ENCODE results near the gene BBS12. TPM values are rescaled to one million over a fixed set of nuclear protein-coding genes. Genes with fewer than 3 reads are reported as not detected.

The BBS12 gene
- total RNA-seq, 4 donors from 2014 or later, result 3.2 to 5.7 (median 3.7) TPM

DNA sequence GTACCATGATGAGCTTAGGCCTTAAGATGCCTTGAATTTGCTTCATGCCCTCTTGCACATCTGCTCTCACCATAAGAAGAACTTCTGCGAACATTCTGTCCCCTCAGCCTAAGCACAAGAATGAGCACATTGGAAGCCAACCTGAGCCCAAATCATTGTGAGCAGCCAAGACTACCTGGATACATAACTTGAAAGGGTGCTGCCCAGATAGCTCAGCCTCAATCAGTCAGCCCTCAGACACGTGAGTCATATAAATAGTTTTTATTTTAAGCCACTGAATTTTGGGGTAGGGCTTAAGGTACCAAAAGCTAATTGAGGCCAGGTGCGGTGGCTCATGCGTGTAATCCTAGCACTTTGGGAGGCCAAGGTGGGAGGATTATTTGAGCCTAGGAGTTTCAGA is 27.5 kb upstream of the BBS12 start:
- DNase-seq (ENCODE audit: low spot score) (no peak), ATAC-seq (ENCODE audit: low FRiP score) (no peak)
- no peak for TF ChIP-seq CTCF (IDR thresholded peaks at IDR 0.05)

- no peak for TF ChIP-seq CTCF (IDR thresholded peaks at IDR 0.05)
- ATAC-seq (ENCODE audit: low FRiP score), result no peak
- no peak for DNase-seq (ENCODE audit: low spot score)
Measured at GRCh38 chr4:122705547-122706117, 26.9 kb upstream of the BBS12 start.

DNA sequence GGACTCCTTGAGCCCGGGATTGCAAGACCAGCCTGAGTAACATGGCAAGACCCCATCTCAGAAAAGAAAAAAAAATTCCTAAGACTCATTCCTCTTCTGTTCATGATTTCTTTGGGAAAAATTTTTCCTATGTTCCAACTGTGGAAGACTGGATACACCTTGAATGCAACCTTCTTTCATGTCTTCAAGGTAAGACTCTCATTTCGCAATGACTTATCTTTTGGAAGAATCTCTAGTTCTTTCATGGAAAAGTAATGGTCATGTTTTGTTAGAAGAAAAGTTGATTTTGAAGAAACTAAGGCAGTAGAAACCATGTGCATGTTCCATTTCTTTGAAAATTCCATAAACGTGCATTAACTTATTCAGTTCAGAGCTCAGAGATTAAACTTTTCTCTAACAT is 26.0 kb upstream of the BBS12 start:
- no peak for TF ChIP-seq CTCF (IDR thresholded peaks at IDR 0.05)
- DNase-seq (ENCODE audit: low spot score) (no peak), ATAC-seq (ENCODE audit: low FRiP score) (no peak)

DNA sequence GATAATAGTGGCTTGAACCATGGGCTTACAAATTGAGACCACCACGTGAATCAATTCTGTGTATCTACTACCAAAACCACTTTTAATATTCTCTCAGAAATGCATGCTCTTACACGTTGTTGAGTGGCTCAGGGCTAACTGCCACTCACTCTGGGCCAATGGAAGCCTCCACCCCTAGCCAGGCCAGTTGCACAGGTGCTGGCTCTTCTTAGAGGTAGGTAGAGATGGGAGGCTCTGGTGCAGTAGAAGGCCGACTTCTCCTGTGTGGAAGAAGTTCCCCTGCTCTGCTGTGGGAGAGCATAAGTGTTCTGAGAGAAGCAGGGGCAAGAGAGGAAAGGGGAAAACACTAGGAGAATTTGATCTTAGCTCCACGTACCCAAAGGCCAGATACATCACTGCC is 25.0 kb upstream of the BBS12 start:
- TF ChIP-seq CTCF (IDR thresholded peaks at IDR 0.05), result no peak
- no peak for DNase-seq (ENCODE audit: low spot score)
- no peak for ATAC-seq (ENCODE audit: low FRiP score)

DNA sequence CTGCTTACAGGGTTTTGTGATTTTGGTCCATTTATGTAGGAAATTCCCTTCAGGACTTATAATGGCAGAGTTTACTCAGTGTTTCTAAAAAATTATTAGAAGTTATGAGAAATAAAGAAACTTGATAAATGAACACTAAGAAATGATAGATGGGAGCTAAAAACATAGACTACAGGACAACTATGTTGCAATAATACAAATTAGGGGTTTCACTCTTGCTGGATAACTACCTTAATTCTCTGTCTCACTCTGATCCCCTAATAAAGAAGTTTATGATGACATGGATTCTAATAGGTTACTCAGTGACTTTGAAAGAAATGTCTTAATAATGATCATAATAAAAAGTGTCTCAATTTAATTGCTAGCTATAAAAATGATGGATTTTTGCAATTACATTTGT is 23.3 kb upstream of the BBS12 start:
- TF ChIP-seq CTCF (IDR thresholded peaks at IDR 0.05), result no peak
- DNase-seq (ENCODE audit: low spot score), result no peak
- ATAC-seq (ENCODE audit: low FRiP score), result no peak

- DNase-seq (ENCODE audit: low spot score), result no peak
Measured at GRCh38 chr4:122710434-122711308, 21.8 kb upstream of the BBS12 start.

More at GRCh38 chr4:122710434-122711308, 21.8 kb upstream of the BBS12 start:
- no peak for TF ChIP-seq CTCF (IDR thresholded peaks at IDR 0.05)
- peak; percentile 62 for ATAC-seq (ENCODE audit: low FRiP score)

All from omental fat pad (tissue), 4 donors.